ENCODE results near the gene ASTN2. TPM values are rescaled to one million over a fixed set of nuclear protein-coding genes. Genes with fewer than 3 reads are reported as not detected.

Gene ASTN2
- total RNA-seq, 5 donors from 2014 or later (not counting 1 experiment from before 2014, with no cell fraction given): 3.7 to 4.8 (median 4.4) TPM

GRCh38 chr9:117076571-117077290 is 338.1 kb downstream of the ASTN2 start:
- no peak overlapping the region for H3K4me3 Mint-ChIP-seq
- Histone ChIP-seq H3K27me3 (replicated peaks in 1 of 2; ENCODE audit: control insufficient read depth in 2 of 2, extremely low read depth in 1 of 2, insufficient read depth in 2 of 2, low read length in 1 of 2) (no peaks in the 10 kb centered on the region), H3K4me1 (ENCODE audit: control insufficient read depth in 1 of 2, extremely low read depth in 1 of 2, insufficient read depth in 2 of 2, low read length in 2 of 2) (no peaks in the 10 kb centered on the region), H3K9me3 (no peaks in the 10 kb centered on the region), H3K4me3 (ENCODE audit: control insufficient read depth in 1 of 2, extremely low read depth in 1 of 2, low read length in 1 of 2) (no peak overlapping the region), H3K27ac (ENCODE audit: low read length) (no peak overlapping the region), H3K36me3 (ENCODE audit: control insufficient read depth in 2 of 2, extremely low read depth in 1 of 2, insufficient read depth in 1 of 2, low read length in 1 of 2) (no peaks in the 10 kb centered on the region)
- DNase-seq: no peak
- CTCF ChIA-PET: no interaction called here
- no peaks in the 10 kb centered on the region for H3K36me3 Mint-ChIP-seq
- H3K4me1 Mint-ChIP-seq: no peaks in the 10 kb centered on the region
- H3K27me3 Mint-ChIP-seq: peaks cover 3 to 7% of the 10 kb centered on the region in 2 donors
- H3K9me3 Mint-ChIP-seq: peaks cover 6 to 14% (median 6%) of the 10 kb centered on the region in 3 donors
- H3K27ac Mint-ChIP-seq: no peak overlapping the region
- POLR2A ChIA-PET: no interaction called here
- ATAC-seq (replicated peaks in 1 of 4): no peak
- WGBS (ENCODE audit: insufficient coverage): 86% methylated on average over 2 of the region's 8 CpGs

GRCh38 chr9:117075636-117076035 is 339.2 kb downstream of the ASTN2 start:
- ChIA-PET POLR2A (no interaction called here), CTCF (interaction anchor here in 1 of 2 donors (0.6 kb wide), 1 partner anchor 69 kb away, joined by 3 read pairs; no protein-coding TSS in a partner anchor)
- Histone ChIP-seq H3K4me1 (ENCODE audit: control insufficient read depth in 1 of 2, extremely low read depth in 1 of 2, insufficient read depth in 2 of 2, low read length in 2 of 2) (no peaks in the 10 kb centered on the region), H3K36me3 (ENCODE audit: control insufficient read depth in 2 of 2, extremely low read depth in 1 of 2, insufficient read depth in 1 of 2, low read length in 1 of 2) (no peaks in the 10 kb centered on the region), H3K27ac (ENCODE audit: low read length) (no peak overlapping the region), H3K9me3 (no peaks in the 10 kb centered on the region), H3K27me3 (replicated peaks in 1 of 2; ENCODE audit: control insufficient read depth in 2 of 2, extremely low read depth in 1 of 2, insufficient read depth in 2 of 2, low read length in 1 of 2) (no peaks in the 10 kb centered on the region), H3K4me3 (ENCODE audit: control insufficient read depth in 1 of 2, extremely low read depth in 1 of 2, low read length in 1 of 2) (no peak overlapping the region)
- Mint-ChIP-seq H3K4me1 (no peaks in the 10 kb centered on the region), H3K4me3 (no peak overlapping the region), H3K36me3 (no peaks in the 10 kb centered on the region), H3K27ac (no peak overlapping the region), H3K27me3 (peaks cover 3 to 7% of the 10 kb centered on the region in 2 donors), H3K9me3 (peaks cover 6 to 14% (median 6%) of the 10 kb centered on the region in 3 donors)
- ATAC-seq (replicated peaks in 1 of 4): no peak
- no peak for DNase-seq

- DNase-seq (no peak), ATAC-seq (replicated peaks in 1 of 4) (no peak)
- peaks cover 3 to 7% of the 10 kb centered on the region in 2 donors for H3K27me3 Mint-ChIP-seq
- H3K36me3 Mint-ChIP-seq: no peaks in the 10 kb centered on the region
- no peak overlapping the region for H3K27ac Mint-ChIP-seq
- no peaks in the 10 kb centered on the region for H3K4me1 ChIP-seq (ENCODE audit: control insufficient read depth in 1 of 2, extremely low read depth in 1 of 2, insufficient read depth in 2 of 2, low read length in 2 of 2)
- H3K9me3 ChIP-seq: no peaks in the 10 kb centered on the region
- ChIA-PET CTCF (interaction anchor here in 1 of 2 donors (0.6 kb wide), 1 partner anchor 69 kb away, joined by 3 read pairs; no protein-coding TSS in a partner anchor), POLR2A (no interaction called here)
- H3K27ac ChIP-seq (ENCODE audit: low read length): no peak overlapping the region
- no peak overlapping the region for H3K4me3 Mint-ChIP-seq
- H3K27me3 ChIP-seq (replicated peaks in 1 of 2; ENCODE audit: control insufficient read depth in 2 of 2, extremely low read depth in 1 of 2, insufficient read depth in 2 of 2, low read length in 1 of 2): no peaks in the 10 kb centered on the region
- no peak overlapping the region for H3K4me3 ChIP-seq (ENCODE audit: control insufficient read depth in 1 of 2, extremely low read depth in 1 of 2, low read length in 1 of 2)
- no peaks in the 10 kb centered on the region for H3K4me1 Mint-ChIP-seq
- peaks cover 6 to 14% (median 6%) of the 10 kb centered on the region in 3 donors for H3K9me3 Mint-ChIP-seq
- 63% methylated on average over 2 of the region's 7 CpGs for WGBS (ENCODE audit: insufficient coverage)
- H3K36me3 ChIP-seq (ENCODE audit: control insufficient read depth in 2 of 2, extremely low read depth in 1 of 2, insufficient read depth in 1 of 2, low read length in 1 of 2): no peaks in the 10 kb centered on the region
Measured at GRCh38 chr9:117074784-117075520, 339.9 kb downstream of the ASTN2 start.

- POLR2A ChIA-PET: no interaction called here
- no peaks in the 10 kb centered on the region for H3K36me3 ChIP-seq (ENCODE audit: control insufficient read depth in 2 of 2, extremely low read depth in 1 of 2, insufficient read depth in 1 of 2, low read length in 1 of 2)
- H3K9me3 ChIP-seq: no peaks in the 10 kb centered on the region
- CTCF ChIA-PET: no interaction called here
- Mint-ChIP-seq H3K27me3 (peaks cover 3 to 7% of the 10 kb centered on the region in 2 donors), H3K27ac (no peak overlapping the region), H3K36me3 (no peaks in the 10 kb centered on the region), H3K4me1 (no peaks in the 10 kb centered on the region), H3K9me3 (peaks cover 6 to 14% (median 6%) of the 10 kb centered on the region in 3 donors), H3K4me3 (no peak overlapping the region)
- H3K27me3 ChIP-seq (replicated peaks in 1 of 2; ENCODE audit: control insufficient read depth in 2 of 2, extremely low read depth in 1 of 2, insufficient read depth in 2 of 2, low read length in 1 of 2): no peaks in the 10 kb centered on the region
- no peak for ATAC-seq (replicated peaks in 1 of 4)
- 91% methylated on average over 1 of the region's 3 CpGs for WGBS (ENCODE audit: insufficient coverage)
- no peak for DNase-seq
- H3K27ac ChIP-seq (ENCODE audit: low read length): no peak overlapping the region
- no peak overlapping the region for H3K4me3 ChIP-seq (ENCODE audit: control insufficient read depth in 1 of 2, extremely low read depth in 1 of 2, low read length in 1 of 2)
- no peaks in the 10 kb centered on the region for H3K4me1 ChIP-seq (ENCODE audit: control insufficient read depth in 1 of 2, extremely low read depth in 1 of 2, insufficient read depth in 2 of 2, low read length in 2 of 2)
Measured at GRCh38 chr9:117074342-117074662, 340.6 kb downstream of the ASTN2 start.

GRCh38 chr9:117073539-117074341 is 341.1 kb downstream of the ASTN2 start:
- Mint-ChIP-seq H3K4me1 (no peaks in the 10 kb centered on the region), H3K4me3 (no peak overlapping the region), H3K27me3 (peaks cover 3 to 7% of the 10 kb centered on the region in 2 donors), H3K9me3 (peaks cover 6 to 14% (median 6%) of the 10 kb centered on the region in 3 donors), H3K36me3 (no peaks in the 10 kb centered on the region), H3K27ac (no peak overlapping the region)
- Histone ChIP-seq H3K9me3 (no peaks in the 10 kb centered on the region), H3K4me1 (ENCODE audit: control insufficient read depth in 1 of 2, extremely low read depth in 1 of 2, insufficient read depth in 2 of 2, low read length in 2 of 2) (no peaks in the 10 kb centered on the region), H3K27ac (ENCODE audit: low read length) (no peak overlapping the region), H3K4me3 (ENCODE audit: control insufficient read depth in 1 of 2, extremely low read depth in 1 of 2, low read length in 1 of 2) (no peak overlapping the region), H3K27me3 (replicated peaks in 1 of 2; ENCODE audit: control insufficient read depth in 2 of 2, extremely low read depth in 1 of 2, insufficient read depth in 2 of 2, low read length in 1 of 2) (no peaks in the 10 kb centered on the region), H3K36me3 (ENCODE audit: control insufficient read depth in 2 of 2, extremely low read depth in 1 of 2, insufficient read depth in 1 of 2, low read length in 1 of 2) (no peaks in the 10 kb centered on the region)
- no peak for DNase-seq
- CTCF ChIA-PET: no interaction called here
- POLR2A ChIA-PET: no interaction called here
- WGBS (ENCODE audit: insufficient coverage): 72% methylated on average over 4 of the region's 11 CpGs
- ATAC-seq (replicated peaks in 1 of 4): no peak

GRCh38 chr9:117073071-117073470 is 341.8 kb downstream of the ASTN2 start:
- no peak overlapping the region for H3K27ac ChIP-seq (ENCODE audit: low read length)
- 96% methylated on average over 3 of the region's 4 CpGs for WGBS (ENCODE audit: insufficient coverage)
- no peak overlapping the region for H3K4me3 Mint-ChIP-seq
- peaks cover 3 to 7% of the 10 kb centered on the region in 2 donors for H3K27me3 Mint-ChIP-seq
- no peak overlapping the region for H3K27ac Mint-ChIP-seq
- DNase-seq: no peak
- no peak overlapping the region for H3K4me3 ChIP-seq (ENCODE audit: control insufficient read depth in 1 of 2, extremely low read depth in 1 of 2, low read length in 1 of 2)
- H3K4me1 Mint-ChIP-seq: no peaks in the 10 kb centered on the region
- ATAC-seq (replicated peaks in 1 of 4): no peak
- no peaks in the 10 kb centered on the region for H3K4me1 ChIP-seq (ENCODE audit: control insufficient read depth in 1 of 2, extremely low read depth in 1 of 2, insufficient read depth in 2 of 2, low read length in 2 of 2)
- H3K27me3 ChIP-seq (replicated peaks in 1 of 2; ENCODE audit: control insufficient read depth in 2 of 2, extremely low read depth in 1 of 2, insufficient read depth in 2 of 2, low read length in 1 of 2): no peaks in the 10 kb centered on the region
- H3K36me3 ChIP-seq (ENCODE audit: control insufficient read depth in 2 of 2, extremely low read depth in 1 of 2, insufficient read depth in 1 of 2, low read length in 1 of 2): no peaks in the 10 kb centered on the region
- no peaks in the 10 kb centered on the region for H3K36me3 Mint-ChIP-seq
- ChIA-PET POLR2A (no interaction called here), CTCF (no interaction called here)
- no peaks in the 10 kb centered on the region for H3K9me3 ChIP-seq
- H3K9me3 Mint-ChIP-seq: peaks cover 3 to 14% (median 6%) of the 10 kb centered on the region in 3 donors
